ENCODE results near the gene SPP2. TPM values are rescaled to one million over a fixed set of nuclear protein-coding genes. Genes with fewer than 3 reads are reported as not detected.

The SPP2 gene
- total and polyA plus RNA-seq, 9 of the 15 experiments (the other 6 are each of a cell fraction or from before 2014, with no cell fraction given): not detected

DNA sequence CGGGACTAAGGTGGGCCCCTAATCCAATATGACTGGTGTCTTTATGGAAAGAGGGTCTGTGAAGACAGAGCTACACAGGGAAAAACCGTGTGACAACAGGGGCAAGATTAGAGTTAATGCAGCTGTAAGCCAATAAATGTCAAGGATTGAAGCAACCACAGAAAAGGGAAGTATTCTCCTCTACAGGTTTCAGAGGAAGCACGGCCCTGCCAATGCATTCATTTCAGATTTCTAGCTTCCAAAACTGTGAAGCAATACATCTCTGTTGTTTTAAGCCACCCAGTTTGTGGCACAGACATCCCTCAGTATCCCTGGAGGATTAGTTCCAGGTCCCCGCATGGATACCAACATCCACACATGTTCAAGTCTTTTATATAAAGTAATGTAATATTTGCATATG is 48.8 kb downstream of the SPP2 start (continued):
- TF ChIP-seq HOMEZ (CRISPR knock-in tag; IDR thresholded peaks at IDR 0.05): no peak

DNA sequence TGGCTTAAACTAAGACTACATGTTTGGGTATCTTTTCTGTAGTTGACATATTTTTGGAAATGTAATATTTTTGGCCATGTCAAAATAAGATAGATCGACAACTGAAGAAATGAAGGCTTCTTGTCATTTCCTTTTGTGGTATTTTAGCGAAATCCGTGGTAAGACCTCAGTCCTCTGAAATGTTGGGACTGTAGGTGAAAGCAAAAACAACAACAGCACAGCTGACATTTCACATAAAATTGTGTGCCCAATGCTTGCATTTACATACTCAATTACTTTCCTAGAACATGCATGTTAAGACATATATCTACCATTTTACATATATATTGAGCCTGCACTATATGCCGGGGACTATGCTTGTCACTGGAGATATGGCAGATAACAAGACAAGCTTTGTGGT is 50.2 kb downstream of the SPP2 start:
- no peak for ATAC-seq
- Histone ChIP-seq H3K9me1 (ENCODE audit: control insufficient read depth, insufficient read depth, low read length) (no peaks in the 10 kb centered on the region), H3K9ac (ENCODE audit: insufficient read depth in 1 of 2, low read depth in 2 of 2, low read length in 2 of 2) (no peak overlapping the region), H3K79me2 (ENCODE audit: control insufficient read depth, insufficient read depth, low read length) (no peaks in the 10 kb centered on the region), H3K4me1 (replicated peaks in 1 of 2; ENCODE audit: control insufficient read depth in 2 of 2, insufficient read depth in 2 of 2, low read length in 2 of 2) (no peaks in the 10 kb centered on the region), H3K27me3 (ENCODE audit: control insufficient read depth in 2 of 2, insufficient read depth in 2 of 2, low read length in 2 of 2) (no peaks in the 10 kb centered on the region), H4K20me1 (replicated peaks; ENCODE audit: control insufficient read depth, insufficient read depth, low read length) (no peaks in the 10 kb centered on the region), H3K4me3 (no peak overlapping the region), H3K27ac (ENCODE audit: extremely low read depth, low read depth, low read length) (no peak overlapping the region), H3K9me3 (replicated peaks; ENCODE audit: control insufficient read depth, insufficient read depth, low read depth, low read length) (no peaks in the 10 kb centered on the region), H3K36me3 (ENCODE audit: control insufficient read depth, insufficient read depth, low read length) (no peaks in the 10 kb centered on the region), H2AFZ (ENCODE audit: low read depth, low read length) (no peak overlapping the region), H3K4me2 (ENCODE audit: insufficient read depth, low read length) (no peak overlapping the region)
- no TSS peak for BruUV-seq (replicated peaks)
- in situ Hi-C loops (cut with MboI): no loop called here
- intact Hi-C loops (cut with micrococcal nuclease): no loop called here
- 2% methylated on average over 4 of the region's 4 CpGs for WGBS (ENCODE audit: insufficient coverage, low coverage, missing lambda C conversion rate)
- CTCF ChIA-PET (ENCODE audit: low intra/inter-chr PET ratio): interaction anchor here (0.6 kb wide), 1 partner anchor 115 kb away, joined by 5 read pairs; no protein-coding TSS in a partner anchor
- POLR2A ChIA-PET: no interaction called here
- FAIRE-seq: no peak
- no peak for DNase-seq (ENCODE audit: extremely low read depth in 1 of 4, low spot score in 3 of 4)
- TF ChIP-seq CXXC5 (CRISPR knock-in tag; IDR thresholded peaks at IDR 0.05) (no peak), PYGO2 (tag; IDR thresholded peaks at IDR 0.05) (no peak), HNRNPK (IDR thresholded peaks at IDR 0.05; ENCODE audit: low read depth, low read length, poor library complexity, severe bottlenecking) (no peak), FOXA3 (CRISPR knock-in tag; conservative IDR thresholded peaks at IDR 0.05 in 1 of 2, IDR thresholded peaks at IDR 0.05 in 1 of 2) (no peak), RNF219 (CRISPR knock-in tag; IDR thresholded peaks at IDR 0.05) (no peak), TAF7 (tag; IDR thresholded peaks at IDR 0.05) (no peak), ZNF23 (CRISPR knock-in tag; IDR thresholded peaks at IDR 0.05) (no peak), NR2F6 (CRISPR knock-in tag; IDR thresholded peaks at IDR 0.05) (no peak), FOXJ2 (tag; IDR thresholded peaks at IDR 0.05) (no peak), CBX1 (IDR thresholded peaks at IDR 0.05; ENCODE audit: low read depth) (no peak)
- TF ChIP-seq, protein P1, sequence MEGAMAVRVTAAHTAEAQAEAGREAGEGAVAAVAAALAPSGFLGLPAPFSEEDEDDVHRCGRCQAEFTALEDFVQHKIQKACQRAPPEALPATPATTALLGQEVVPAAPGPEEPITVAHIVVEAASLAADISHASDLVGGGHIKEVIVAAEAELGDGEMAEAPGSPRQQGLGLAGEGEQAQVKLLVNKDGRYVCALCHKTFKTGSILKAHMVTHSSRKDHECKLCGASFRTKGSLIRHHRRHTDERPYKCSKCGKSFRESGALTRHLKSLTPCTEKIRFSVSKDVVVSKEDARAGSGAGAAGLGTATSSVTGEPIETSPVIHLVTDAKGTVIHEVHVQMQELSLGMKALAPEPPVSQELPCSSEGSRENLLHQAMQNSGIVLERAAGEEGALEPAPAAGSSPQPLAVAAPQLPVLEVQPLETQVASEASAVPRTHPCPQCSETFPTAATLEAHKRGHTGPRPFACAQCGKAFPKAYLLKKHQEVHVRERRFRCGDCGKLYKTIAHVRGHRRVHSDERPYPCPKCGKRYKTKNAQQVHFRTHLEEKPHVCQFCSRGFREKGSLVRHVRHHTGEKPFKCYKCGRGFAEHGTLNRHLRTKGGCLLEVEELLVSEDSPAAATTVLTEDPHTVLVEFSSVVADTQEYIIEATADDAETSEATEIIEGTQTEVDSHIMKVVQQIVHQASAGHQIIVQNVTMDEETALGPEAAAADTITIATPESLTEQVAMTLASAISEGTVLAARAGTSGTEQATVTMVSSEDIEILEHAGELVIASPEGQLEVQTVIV (CRISPR knock-in tag; IDR thresholded peaks at IDR 0.05; ENCODE audit: borderline replicate concordance): no peak
- TF ChIP-seq, protein P2, sequence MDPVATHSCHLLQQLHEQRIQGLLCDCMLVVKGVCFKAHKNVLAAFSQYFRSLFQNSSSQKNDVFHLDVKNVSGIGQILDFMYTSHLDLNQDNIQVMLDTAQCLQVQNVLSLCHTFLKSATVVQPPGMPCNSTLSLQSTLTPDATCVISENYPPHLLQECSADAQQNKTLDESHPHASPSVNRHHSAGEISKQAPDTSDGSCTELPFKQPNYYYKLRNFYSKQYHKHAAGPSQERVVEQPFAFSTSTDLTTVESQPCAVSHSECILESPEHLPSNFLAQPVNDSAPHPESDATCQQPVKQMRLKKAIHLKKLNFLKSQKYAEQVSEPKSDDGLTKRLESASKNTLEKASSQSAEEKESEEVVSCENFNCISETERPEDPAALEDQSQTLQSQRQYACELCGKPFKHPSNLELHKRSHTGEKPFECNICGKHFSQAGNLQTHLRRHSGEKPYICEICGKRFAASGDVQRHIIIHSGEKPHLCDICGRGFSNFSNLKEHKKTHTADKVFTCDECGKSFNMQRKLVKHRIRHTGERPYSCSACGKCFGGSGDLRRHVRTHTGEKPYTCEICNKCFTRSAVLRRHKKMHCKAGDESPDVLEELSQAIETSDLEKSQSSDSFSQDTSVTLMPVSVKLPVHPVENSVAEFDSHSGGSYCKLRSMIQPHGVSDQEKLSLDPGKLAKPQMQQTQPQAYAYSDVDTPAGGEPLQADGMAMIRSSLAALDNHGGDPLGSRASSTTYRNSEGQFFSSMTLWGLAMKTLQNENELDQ (CRISPR knock-in tag; IDR thresholded peaks at IDR 0.05; ENCODE audit: borderline replicate concordance): no peak

Data from K562 (cell line).